GM19240 (cell line): ENCODE measurements around the gene M1AP.

Experiments
- DNase-seq: peaks from one replicate; pipeline ENCODE4 v3.0.0; 2011; ENCODE audit warnings: low spot score; ENCODE audit not compliant: insufficient read length

Gene M1AP

GRCh38 chr2:74526649-74527230 is 121.4 kb downstream of the M1AP start:
- no peak for DNase-seq

GRCh38 chr2:74525717-74526648 is 122.1 kb downstream of the M1AP start, which contains the start of gene DQX1:
Gene DQX1 (minus strand): TSS chr2:74526231. CDS start chr2:74525729, 502 bp downstream.
- DNase-seq, result no peak

GRCh38 chr2:74524955-74525716 is 123.0 kb downstream of the M1AP start:
- no peak for DNase-seq

- DNase-seq, result no peak
Observed at GRCh38 chr2:74524005-74524404, 124.1 kb downstream of the M1AP start.

GRCh38 chr2:74522516-74522915 is 125.6 kb downstream of the M1AP start:
- DNase-seq, result no peak

GRCh38 chr2:74516650-74517049 is 131.5 kb downstream of the M1AP start:
- no peak for DNase-seq

GRCh38 chr2:74515981-74516633 is 132.0 kb downstream of the M1AP start:
- no peak for DNase-seq

GRCh38 chr2:74515271-74515980 is 132.7 kb downstream of the M1AP start:
- DNase-seq, result no peak

- no peak for DNase-seq
Observed at GRCh38 chr2:74514368-74515270, 133.5 kb downstream of the M1AP start, which contains the start of gene TLX2. Gene TLX2 (plus strand): TSS chr2:74514450. CDS start chr2:74514807, 357 bp downstream.

- DNase-seq, result no peak
Observed at GRCh38 chr2:74513605-74514367, 134.3 kb downstream of the M1AP start.

- DNase-seq, result no peak
Observed at GRCh38 chr2:74512744-74513604, 135.2 kb downstream of the M1AP start.

GRCh38 chr2:74511104-74511989 is 136.8 kb downstream of the M1AP start:
- DNase-seq, result no peak

- no peak for DNase-seq
Observed at GRCh38 chr2:74510272-74510671, 137.9 kb downstream of the M1AP start.

GRCh38 chr2:74507926-74508520 is 140.1 kb downstream of the M1AP start:
- DNase-seq, result no peak
